Measurements from ENCODE around the gene SORL1-AS1.
A peak's percentile ranks its signal among the peaks of the same experiment; 100 is the strongest.

Gene SORL1-AS1

GRCh38 chr11:121466063-121466794 lies 13.5 kb upstream of the SORL1-AS1 start:
- peak overlapping the region; percentile 63 for H3K4me2 ChIP-seq
- WGBS (ENCODE audit: low lambda C conversion rate) = 29% methylated on average over 8 of the region's 8 CpGs
- TF ChIP-seq RAD21 (IDR thresholded peaks at IDR 0.05; ENCODE audit: low read length) (no peak; the same call in 1 of the 2 replicates), REST (IDR thresholded peaks at IDR 0.05; ENCODE audit: low read depth, low read length) (no peak), SIN3A (IDR thresholded peaks at IDR 0.05; ENCODE audit: borderline replicate concordance, low read depth, low read length) (peak; percentile 69; the same call in 1 of the 2 replicates), SMC3 (IDR thresholded peaks at IDR 0.05; ENCODE audit: low read depth, low read length) (no peak), FOSL2 (IDR thresholded peaks at IDR 0.05; ENCODE audit: borderline replicate concordance, low read depth) (peak; percentile 98), CHD2 (IDR thresholded peaks at IDR 0.05; ENCODE audit: low read length, partially characterized antibody) (peak; percentile 90), JUND (IDR thresholded peaks at IDR 0.05) (peak; percentile 98), TAF1 (IDR thresholded peaks at IDR 0.05; ENCODE audit: borderline replicate concordance, low read depth, low read length) (peak; percentile 89), ZBTB33 (IDR thresholded peaks at IDR 0.05; ENCODE audit: borderline replicate concordance, low read depth) (peak; percentile 54; the same call in 1 of the 2 replicates), YY1 (IDR thresholded peaks at IDR 0.05; ENCODE audit: low read depth) (peak; percentile 61; the same call in 1 of the 2 replicates), RXRA (IDR thresholded peaks at IDR 0.05; ENCODE audit: borderline replicate concordance, low read depth) (no peak; the same call in 1 of the 2 replicates), GATA2 (CRISPR knock-in tag; IDR thresholded peaks at IDR 0.05) (no peak), USF1 (IDR thresholded peaks at IDR 0.05; ENCODE audit: borderline replicate concordance, low read depth) (no peak), EZH2phosphoT487 (IDR thresholded peaks at IDR 0.05; ENCODE audit: borderline replicate concordance, low read depth) (no peak), RFX5 (IDR thresholded peaks at IDR 0.05; ENCODE audit: low read length) (no peak), NRF1 (IDR thresholded peaks at IDR 0.05; ENCODE audit: low read depth, low read length) (no peak), EP300 (IDR thresholded peaks at IDR 0.05; ENCODE audit: borderline replicate concordance in 1 of 2, low read depth in 1 of 2, low read length in 1 of 2) (peak; percentile 46 to 90; a peak in 2 of 4 replicates), GABPA (IDR thresholded peaks at IDR 0.05; ENCODE audit: low read depth) (no peak), NFIC (IDR thresholded peaks at IDR 0.05; ENCODE audit: borderline replicate concordance) (peak; percentile 96)
- TF ChIP-seq, protein P1, sequence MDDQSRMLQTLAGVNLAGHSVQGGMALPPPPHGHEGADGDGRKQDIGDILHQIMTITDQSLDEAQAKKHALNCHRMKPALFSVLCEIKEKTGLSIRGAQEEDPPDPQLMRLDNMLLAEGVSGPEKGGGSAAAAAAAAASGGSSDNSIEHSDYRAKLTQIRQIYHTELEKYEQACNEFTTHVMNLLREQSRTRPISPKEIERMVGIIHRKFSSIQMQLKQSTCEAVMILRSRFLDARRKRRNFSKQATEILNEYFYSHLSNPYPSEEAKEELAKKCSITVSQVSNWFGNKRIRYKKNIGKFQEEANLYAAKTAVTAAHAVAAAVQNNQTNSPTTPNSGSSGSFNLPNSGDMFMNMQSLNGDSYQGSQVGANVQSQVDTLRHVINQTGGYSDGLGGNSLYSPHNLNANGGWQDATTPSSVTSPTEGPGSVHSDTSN (IDR thresholded peaks at IDR 0.05) = peak; percentile 89
- TF ChIP-seq, protein P2, sequence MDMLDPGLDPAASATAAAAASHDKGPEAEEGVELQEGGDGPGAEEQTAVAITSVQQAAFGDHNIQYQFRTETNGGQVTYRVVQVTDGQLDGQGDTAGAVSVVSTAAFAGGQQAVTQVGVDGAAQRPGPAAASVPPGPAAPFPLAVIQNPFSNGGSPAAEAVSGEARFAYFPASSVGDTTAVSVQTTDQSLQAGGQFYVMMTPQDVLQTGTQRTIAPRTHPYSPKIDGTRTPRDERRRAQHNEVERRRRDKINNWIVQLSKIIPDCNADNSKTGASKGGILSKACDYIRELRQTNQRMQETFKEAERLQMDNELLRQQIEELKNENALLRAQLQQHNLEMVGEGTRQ (IDR thresholded peaks at IDR 0.05; ENCODE audit: borderline replicate concordance, low read depth, low read length) = no peak
- TF ChIP-seq, protein P3, sequence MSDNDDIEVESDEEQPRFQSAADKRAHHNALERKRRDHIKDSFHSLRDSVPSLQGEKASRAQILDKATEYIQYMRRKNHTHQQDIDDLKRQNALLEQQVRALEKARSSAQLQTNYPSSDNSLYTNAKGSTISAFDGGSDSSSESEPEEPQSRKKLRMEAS (IDR thresholded peaks at IDR 0.05; ENCODE audit: low read depth) = peak; percentile 76

More at GRCh38 chr11:121466063-121466794, 13.5 kb upstream of the SORL1-AS1 start:
- ChIA-PET POLR2A (no interaction called here), CTCF (interaction anchor here (0.7 to 1.1 kb wide), 3 partner anchors 30 to 1334 kb away, joined by 3 to 4 read pairs (median 3); no protein-coding TSS in a partner anchor)
- DNase-seq = peak; percentile 79
- no peaks in the 10 kb centered on the region for H3K9me2 ChIP-seq
- no peaks in the 10 kb centered on the region for H3K27me3 ChIP-seq (ENCODE audit: insufficient read depth)
- no peak overlapping the region for H3K9ac ChIP-seq
- no peaks in the 10 kb centered on the region for H3K9me3 ChIP-seq
- H3K79me2 ChIP-seq (ENCODE audit: insufficient read depth) = no peaks in the 10 kb centered on the region
- H3F3A ChIP-seq (replicated peaks; ENCODE audit: insufficient read depth) = peaks cover 19% of the 10 kb centered on the region
- H4K20me1 ChIP-seq (ENCODE audit: insufficient read depth) = no peaks in the 10 kb centered on the region
- peaks cover 30 to 35% of the 10 kb centered on the region in 2 experiments for H3K4me1 ChIP-seq (ENCODE audit: control insufficient read depth in 1 of 2, insufficient read depth in 2 of 2, low read depth in 1 of 2, low read length in 1 of 2)
- no peak overlapping the region for H3K4me3 ChIP-seq (ENCODE audit: low read depth in 2 of 2, low read length in 1 of 2)
- H2AFZ ChIP-seq (ENCODE audit: low read depth) = no peak overlapping the region
- H3K36me3 ChIP-seq (replicated peaks in 1 of 2; ENCODE audit: control insufficient read depth in 1 of 2, insufficient read depth in 2 of 2, low read length in 1 of 2) = no peaks in the 10 kb centered on the region
- H3K27ac ChIP-seq (ENCODE audit: low read depth in 2 of 2, low read length in 1 of 2) = peak overlapping the region; percentile 39 to 72; a peak in 3 of 4 replicates

Measured in SK-N-SH (cell line).